Measurements from ENCODE around the gene NCOA7.
"Not testable (repeated sequence)": the region's sequence is repeated elsewhere in the genome, so short reads cannot be mapped to it uniquely, and the experiment has no call there.

NCOA7 gene

GRCh38 chr6:125793863-125794262 is 3.1 kb downstream of the NCOA7 start:
- Mint-ChIP-seq H3K4me3 (peak overlapping the region; percentile 88), H3K27ac (peak overlapping the region; percentile 46), H3K36me3 (peaks cover 29% of the 10 kb centered on the region), H3K9me3 (no peaks in the 10 kb centered on the region), H3K4me1 (peaks cover 55% of the 10 kb centered on the region)
- no peak for DNase-seq (ENCODE audit: low spot score in 2 of 2)
- peak; percentile 26 for ATAC-seq

DNA sequence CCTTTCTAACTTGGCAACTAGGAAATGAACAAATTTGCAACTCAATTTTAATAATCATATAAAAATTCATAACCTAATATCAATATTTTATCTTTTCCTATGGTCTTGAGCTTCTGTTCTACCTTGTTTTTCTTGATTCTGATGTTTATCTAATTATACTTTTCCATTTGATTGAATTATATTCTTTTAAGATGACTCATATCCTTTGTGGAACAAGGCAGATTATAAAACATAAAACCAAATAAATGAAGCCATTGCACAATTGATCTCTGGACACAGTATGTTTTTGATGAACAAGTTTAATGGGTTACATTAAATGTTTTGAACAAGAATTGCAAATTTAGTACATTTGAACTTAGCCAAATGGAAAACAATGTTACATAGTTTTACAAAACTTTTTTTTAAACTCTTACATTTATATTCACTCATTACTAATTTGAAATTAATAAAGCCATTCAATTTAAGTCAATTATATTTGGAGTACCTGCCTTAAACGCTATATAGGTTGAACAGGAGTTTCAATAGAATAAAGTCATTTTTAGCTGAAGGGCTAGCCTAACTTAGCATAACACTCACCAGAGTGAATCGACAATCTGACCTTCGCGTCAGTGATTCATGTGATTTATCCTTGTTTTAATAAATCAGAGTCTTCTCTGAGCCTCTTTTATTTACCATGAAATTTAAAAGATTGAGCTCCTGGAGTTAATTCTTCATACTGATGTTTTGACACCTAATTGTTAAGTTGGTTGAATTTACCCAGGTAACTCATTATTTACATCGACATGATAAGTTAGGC is 3.8 kb downstream of the NCOA7 start:
- DNase-seq (ENCODE audit: low spot score in 2 of 2) (no peak), ATAC-seq (no peak)
- Mint-ChIP-seq H3K4me1 (peaks cover 56% of the 10 kb centered on the region), H3K9me3 (no peaks in the 10 kb centered on the region), H3K4me3 (peak overlapping the region; percentile 88), H3K27ac (no peak overlapping the region), H3K36me3 (peaks cover 31% of the 10 kb centered on the region)

DNA sequence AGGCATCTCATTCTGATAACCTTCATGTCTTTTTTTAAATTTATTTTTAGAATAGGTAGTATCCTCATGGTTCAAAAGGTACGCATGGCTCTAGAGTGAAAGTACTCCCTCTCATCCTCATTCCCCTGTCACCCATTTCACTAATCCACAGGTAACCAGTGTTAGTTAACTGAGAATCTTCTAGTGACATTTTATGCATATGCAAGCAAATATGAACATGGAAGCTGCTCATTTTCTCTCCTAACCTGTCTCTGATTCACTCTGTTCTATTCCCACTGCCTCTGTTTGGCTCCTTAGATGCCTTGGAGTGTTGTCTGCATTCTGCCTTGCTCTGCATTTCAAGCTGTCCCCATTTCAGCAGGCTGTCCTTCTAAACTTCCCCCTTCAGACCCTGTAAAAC is 4.5 kb downstream of the NCOA7 start:
- Mint-ChIP-seq H3K9me3 (no peaks in the 10 kb centered on the region), H3K36me3 (peaks cover 24% of the 10 kb centered on the region), H3K27ac (no peak overlapping the region), H3K4me3 (no peak overlapping the region), H3K4me1 (peaks cover 49% of the 10 kb centered on the region)
- DNase-seq (ENCODE audit: low spot score in 2 of 2) (no peak), ATAC-seq (no peak)

GRCh38 chr6:125797120-125797885 is 6.5 kb downstream of the NCOA7 start:
- H3K36me3 Mint-ChIP-seq: peaks cover 20% of the 10 kb centered on the region
- H3K27ac Mint-ChIP-seq: no peak overlapping the region
- peaks cover 54% of the 10 kb centered on the region for H3K4me1 Mint-ChIP-seq
- DNase-seq (ENCODE audit: low spot score in 2 of 2): no peak
- H3K9me3 Mint-ChIP-seq: no peaks in the 10 kb centered on the region
- ATAC-seq: no peak
- H3K4me3 Mint-ChIP-seq: no peak overlapping the region

- H3K27ac Mint-ChIP-seq: no peak overlapping the region
- H3K9me3 Mint-ChIP-seq: no peaks in the 10 kb centered on the region
- peaks cover 54% of the 10 kb centered on the region for H3K4me1 Mint-ChIP-seq
- H3K4me3 Mint-ChIP-seq: no peak overlapping the region
- no peak for DNase-seq (ENCODE audit: low spot score in 2 of 2)
- ATAC-seq: no peak
- peaks cover 20% of the 10 kb centered on the region for H3K36me3 Mint-ChIP-seq
Measured at GRCh38 chr6:125797886-125798444, 7.2 kb downstream of the NCOA7 start.

DNA sequence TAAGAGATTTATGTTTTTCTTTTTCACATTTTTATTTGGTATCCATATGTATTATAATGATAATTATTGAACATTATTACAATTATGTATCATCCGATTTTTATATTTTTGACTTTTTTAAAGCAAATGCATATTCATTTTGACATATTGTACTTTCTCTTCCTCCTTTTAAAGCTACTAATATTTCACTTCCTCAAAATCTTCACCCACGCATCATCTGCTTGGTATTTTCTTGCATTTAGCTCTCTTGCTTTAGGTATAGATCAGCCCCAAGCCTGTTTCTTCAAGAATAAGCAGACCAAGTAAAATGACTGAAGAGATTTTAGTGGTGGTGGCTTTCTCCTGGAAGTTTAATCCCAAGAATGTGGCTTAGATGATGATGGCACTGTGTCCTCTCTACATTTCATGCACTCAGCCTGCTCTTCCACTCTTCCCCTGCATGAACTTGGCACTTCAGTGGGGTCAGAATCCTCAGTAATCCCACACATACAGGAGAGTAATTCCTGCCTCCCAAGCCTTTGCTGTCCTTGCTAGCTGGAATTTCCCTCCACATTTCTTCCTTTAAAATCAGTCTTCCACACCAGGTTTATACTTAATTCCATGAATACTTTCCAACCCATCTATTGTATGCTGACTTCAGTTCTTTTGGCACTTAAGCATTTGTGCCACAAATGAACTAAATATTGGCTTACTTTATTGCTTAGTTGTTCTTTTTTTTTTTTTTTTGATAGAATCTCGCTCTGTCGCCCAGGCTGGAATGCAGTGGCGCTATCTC is 8.2 kb downstream of the NCOA7 start:
- H3K4me3 Mint-ChIP-seq: no peak overlapping the region

DNA sequence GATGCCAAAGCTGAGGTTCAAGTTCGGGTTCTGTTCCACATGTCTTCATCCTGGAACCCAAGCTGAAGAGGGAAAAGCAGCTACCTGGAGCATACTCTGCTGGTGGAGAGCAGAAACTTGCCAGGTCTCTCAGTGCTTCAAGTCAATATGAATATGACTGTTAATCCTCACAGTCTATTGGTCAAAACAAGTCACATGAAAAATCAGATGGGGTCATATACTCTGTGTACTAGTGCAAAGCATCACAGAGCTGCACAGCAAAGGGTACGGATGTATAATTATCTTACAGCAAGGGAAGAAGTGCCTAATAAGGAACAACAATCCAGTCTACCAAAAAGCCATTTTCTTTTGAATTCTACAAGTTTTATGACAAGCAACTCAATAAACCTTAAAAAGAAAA is 11.6 kb downstream of the NCOA7 start:
- ATAC-seq (no peak), DNase-seq (ENCODE audit: low spot score in 2 of 2) (no peak)
- Mint-ChIP-seq H3K4me1 (peaks cover 64% of the 10 kb centered on the region), H3K36me3 (peaks cover 18% of the 10 kb centered on the region), H3K9me3 (no peaks in the 10 kb centered on the region), H3K4me3 (no peak overlapping the region), H3K27ac (peak overlapping the region; percentile 71)

More for the DNA sequence above, 8.2 kb downstream of the NCOA7 start:
- ATAC-seq (no peak), DNase-seq (ENCODE audit: low spot score in 2 of 2) (no peak)
- peaks cover 14% of the 10 kb centered on the region for H3K36me3 Mint-ChIP-seq
- peaks cover 54% of the 10 kb centered on the region for H3K4me1 Mint-ChIP-seq
- no peak overlapping the region for H3K27ac Mint-ChIP-seq
- no peaks in the 10 kb centered on the region for H3K9me3 Mint-ChIP-seq

GRCh38 chr6:125802943-125803377 is 12.2 kb downstream of the NCOA7 start:
- no peak overlapping the region for H3K4me3 Mint-ChIP-seq
- no peaks in the 10 kb centered on the region for H3K9me3 Mint-ChIP-seq
- peak overlapping the region; percentile 71 for H3K27ac Mint-ChIP-seq
- peaks cover 70% of the 10 kb centered on the region for H3K4me1 Mint-ChIP-seq
- DNase-seq (ENCODE audit: low spot score in 2 of 2): no peak
- H3K36me3 Mint-ChIP-seq: peaks cover 15% of the 10 kb centered on the region
- no peak for ATAC-seq

GRCh38 chr6:125804264-125804663 is 13.5 kb downstream of the NCOA7 start:
- no peak for DNase-seq (ENCODE audit: low spot score in 2 of 2)
- Mint-ChIP-seq H3K4me1 (peaks cover 76% of the 10 kb centered on the region), H3K4me3 (no peak overlapping the region), H3K9me3 (no peaks in the 10 kb centered on the region), H3K27ac (peak overlapping the region; percentile 50), H3K36me3 (peaks cover 16% of the 10 kb centered on the region)
- ATAC-seq: peak; percentile 93

- DNase-seq (ENCODE audit: low spot score in 2 of 2); ATAC-seq; H3K9me3 Mint-ChIP-seq; H3K4me3 Mint-ChIP-seq; H3K27ac Mint-ChIP-seq: not testable (repeated sequence)
- Mint-ChIP-seq H3K4me1 (peaks cover 75% of the 10 kb centered on the region), H3K36me3 (peaks cover 14% of the 10 kb centered on the region)
Measured at GRCh38 chr6:125804866-125805425, 14.2 kb downstream of the NCOA7 start.

DNA sequence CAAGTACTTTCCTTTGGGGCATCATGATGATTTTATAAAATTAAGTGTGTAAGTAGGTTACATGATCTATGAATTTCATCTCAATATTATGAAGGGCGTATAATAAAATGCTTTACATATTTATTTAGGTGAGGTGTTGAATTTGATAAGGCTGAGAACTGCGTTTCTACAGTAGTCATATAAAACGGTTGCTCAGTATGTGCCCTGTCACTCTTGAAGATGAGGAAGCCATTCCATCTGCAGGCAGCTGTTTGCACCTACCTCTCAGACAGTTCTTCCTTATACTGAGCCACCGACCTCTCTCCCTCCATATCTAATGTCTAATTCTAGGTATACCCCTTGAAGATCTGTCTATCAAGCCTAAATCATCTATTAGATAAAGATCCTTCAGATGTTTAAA is 16.1 kb downstream of the NCOA7 start:
- Mint-ChIP-seq H3K4me3 (peak overlapping the region; percentile 26), H3K27ac (peak overlapping the region; percentile 2), H3K36me3 (peaks cover 14% of the 10 kb centered on the region), H3K4me1 (peaks cover 73% of the 10 kb centered on the region), H3K9me3 (no peaks in the 10 kb centered on the region)
- DNase-seq (ENCODE audit: low spot score in 2 of 2): no peak
- no peak for ATAC-seq

DNA sequence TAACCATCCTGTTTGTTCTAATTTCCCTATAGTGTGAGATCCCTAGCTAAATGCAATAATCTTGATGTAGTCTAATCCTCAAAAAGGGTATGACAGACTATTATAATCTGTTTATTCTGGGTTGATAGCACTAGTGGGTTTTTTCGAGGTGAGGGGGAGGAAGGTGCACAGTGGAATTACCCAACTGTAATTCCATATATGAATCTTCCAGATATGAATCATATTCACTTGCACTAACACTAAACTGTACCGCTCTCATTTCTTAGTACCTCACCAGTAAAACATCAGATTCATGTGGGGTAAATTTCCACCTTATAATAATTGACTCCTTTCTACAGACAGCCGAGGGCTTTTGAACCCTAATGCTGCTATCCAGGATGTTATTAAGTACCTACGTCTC is 16.5 kb downstream of the NCOA7 start:
- DNase-seq (ENCODE audit: low spot score in 2 of 2): no peak
- Mint-ChIP-seq H3K4me3 (peak overlapping the region; percentile 26), H3K36me3 (peaks cover 14% of the 10 kb centered on the region), H3K27ac (peak overlapping the region; percentile 2), H3K4me1 (peaks cover 73% of the 10 kb centered on the region), H3K9me3 (no peaks in the 10 kb centered on the region)
- ATAC-seq: peak; percentile 82

- Mint-ChIP-seq H3K9me3 (no peaks in the 10 kb centered on the region), H3K4me1 (peaks cover 73% of the 10 kb centered on the region), H3K27ac (peak overlapping the region; percentile 2), H3K36me3 (peaks cover 14% of the 10 kb centered on the region), H3K4me3 (peak overlapping the region; percentile 26)
- DNase-seq (ENCODE audit: low spot score in 2 of 2): no peak
- ATAC-seq: no peak
Measured at GRCh38 chr6:125808060-125808459, 17.3 kb downstream of the NCOA7 start.

DNA sequence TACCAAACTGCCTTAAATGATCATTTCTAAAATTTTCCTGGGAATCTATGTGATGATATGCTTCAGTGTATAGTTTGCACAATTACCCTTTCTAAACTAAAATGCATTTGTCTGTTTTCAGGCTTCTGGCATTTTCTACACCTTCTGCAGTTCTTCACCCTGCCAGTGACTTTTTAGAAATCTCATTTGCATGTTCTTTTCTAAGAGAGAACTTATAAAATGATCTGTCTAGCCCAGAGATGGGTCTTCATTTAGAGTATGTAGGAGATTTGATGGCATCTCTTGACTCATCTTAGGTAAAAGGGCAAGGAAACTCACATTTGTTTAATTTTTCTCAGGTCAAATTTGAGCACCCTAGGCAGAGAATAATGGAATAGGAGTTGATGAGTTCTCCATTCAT is 17.8 kb downstream of the NCOA7 start:
- Mint-ChIP-seq H3K9me3 (no peaks in the 10 kb centered on the region), H3K4me3 (peak overlapping the region; percentile 26), H3K4me1 (peaks cover 70% of the 10 kb centered on the region), H3K27ac (no peak overlapping the region), H3K36me3 (peaks cover 14% of the 10 kb centered on the region)
- no peak for ATAC-seq
- no peak for DNase-seq (ENCODE audit: low spot score in 2 of 2)
